ENCODE data around the gene SMIM41. TPM values are rescaled to one million over a fixed set of nuclear protein-coding genes. Genes with fewer than 3 reads are reported as not detected.

Gene SMIM41
- total RNA-seq, 4 donors from 2014 or later = 4.0 to 12.8 (median 4.6) TPM

DNA sequence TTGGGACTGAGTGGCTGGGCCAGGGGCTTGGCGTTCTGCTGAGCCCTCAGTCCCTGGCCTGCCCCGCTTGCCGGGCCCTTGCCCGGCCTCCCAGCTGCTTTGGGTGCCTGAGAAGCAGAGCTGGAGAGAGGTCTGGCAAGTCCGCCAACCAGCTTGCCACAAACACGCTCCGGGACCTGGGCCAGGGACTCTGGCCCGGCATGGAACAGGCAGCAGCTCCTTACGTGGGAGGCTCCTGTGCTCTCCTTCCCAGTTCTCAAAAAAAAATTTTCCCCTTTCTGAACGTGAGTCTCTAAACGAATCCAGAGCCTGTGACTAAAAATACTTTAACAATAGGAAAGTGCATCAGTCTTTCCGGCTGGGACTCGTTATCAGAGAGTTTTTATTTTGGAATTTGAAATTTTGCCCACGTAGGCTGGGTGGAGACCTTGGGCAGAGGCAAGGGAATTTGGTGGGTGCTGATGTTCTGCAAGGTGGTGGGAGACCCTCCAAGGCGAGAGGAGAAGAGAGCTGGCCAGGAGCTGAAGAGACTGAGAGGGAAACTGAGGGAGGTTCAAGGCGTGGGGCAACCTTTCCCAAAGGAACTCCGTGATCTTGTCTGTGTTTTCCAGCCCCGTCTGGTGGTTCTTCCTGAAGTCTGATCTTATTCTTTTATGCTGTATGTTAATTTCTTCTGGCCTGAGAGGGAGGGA, 35.1 kb upstream of the SMIM41 start:
- WGBS, 2 donors (ENCODE audit: low coverage in 1 of 2) = 22 to 35% methylated on average over 4 to 8 of the region's 18 CpGs
- no peaks in the 10 kb centered on the region for H3K27me3 ChIP-seq
- no peaks in the 10 kb centered on the region for H3K9me3 ChIP-seq
- TF ChIP-seq POLR2A (IDR thresholded peaks at IDR 0.05) (peak; percentile 60 to 73), EP300 (IDR thresholded peaks at IDR 0.05) (peak; percentile 78), POLR2AphosphoS5 (IDR thresholded peaks at IDR 0.05) (peak; percentile 67)
- TF ChIP-seq, protein P1, sequence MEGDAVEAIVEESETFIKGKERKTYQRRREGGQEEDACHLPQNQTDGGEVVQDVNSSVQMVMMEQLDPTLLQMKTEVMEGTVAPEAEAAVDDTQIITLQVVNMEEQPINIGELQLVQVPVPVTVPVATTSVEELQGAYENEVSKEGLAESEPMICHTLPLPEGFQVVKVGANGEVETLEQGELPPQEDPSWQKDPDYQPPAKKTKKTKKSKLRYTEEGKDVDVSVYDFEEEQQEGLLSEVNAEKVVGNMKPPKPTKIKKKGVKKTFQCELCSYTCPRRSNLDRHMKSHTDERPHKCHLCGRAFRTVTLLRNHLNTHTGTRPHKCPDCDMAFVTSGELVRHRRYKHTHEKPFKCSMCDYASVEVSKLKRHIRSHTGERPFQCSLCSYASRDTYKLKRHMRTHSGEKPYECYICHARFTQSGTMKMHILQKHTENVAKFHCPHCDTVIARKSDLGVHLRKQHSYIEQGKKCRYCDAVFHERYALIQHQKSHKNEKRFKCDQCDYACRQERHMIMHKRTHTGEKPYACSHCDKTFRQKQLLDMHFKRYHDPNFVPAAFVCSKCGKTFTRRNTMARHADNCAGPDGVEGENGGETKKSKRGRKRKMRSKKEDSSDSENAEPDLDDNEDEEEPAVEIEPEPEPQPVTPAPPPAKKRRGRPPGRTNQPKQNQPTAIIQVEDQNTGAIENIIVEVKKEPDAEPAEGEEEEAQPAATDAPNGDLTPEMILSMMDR (IDR thresholded peaks at IDR 0.05) = no peak
- H3K4me1 ChIP-seq = peaks cover 5 to 69% (median 29%) of the 10 kb centered on the region in 3 donors
- H3K27ac ChIP-seq = peak overlapping the region; percentile 88 to 98 (median 95)
- peak overlapping the region in 1 of 2 donors; percentile 26 for H3K4me3 ChIP-seq
- peak; percentile 85 for ATAC-seq
- no peaks in the 10 kb centered on the region for H3K36me3 ChIP-seq

DNA sequence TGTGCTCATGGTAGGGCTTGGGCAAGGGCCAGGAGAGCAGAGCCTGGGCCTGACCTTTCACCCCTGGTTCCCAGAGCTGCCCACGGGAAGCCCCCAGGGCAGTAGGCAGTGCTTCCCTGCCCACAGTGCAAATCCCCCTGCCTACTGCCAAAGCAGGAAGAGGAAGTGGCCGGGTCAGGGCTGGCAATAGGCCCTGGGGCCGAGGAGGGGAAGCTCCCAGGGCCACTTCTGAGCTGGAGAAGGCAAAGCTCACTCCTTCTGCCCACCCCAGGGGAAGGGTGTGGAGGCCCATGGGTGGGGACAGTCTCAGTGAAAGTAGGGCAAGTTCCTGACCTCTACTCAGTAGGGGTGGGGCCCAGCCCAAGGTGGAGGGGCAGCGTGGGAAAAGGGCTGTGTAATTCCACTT, 33.7 kb upstream of the SMIM41 start:
- no peaks in the 10 kb centered on the region for H3K9me3 ChIP-seq
- no peaks in the 10 kb centered on the region for H3K27me3 ChIP-seq
- H3K4me3 ChIP-seq = no peak overlapping the region
- H3K27ac ChIP-seq = peak overlapping the region in 3 of 4 donors; percentile 92 to 98 (median 98)
- no CpG with 5 or more reads among the region's 4 CpGs for WGBS, 2 donors (ENCODE audit: low coverage in 1 of 2)
- TF ChIP-seq POLR2AphosphoS5 (IDR thresholded peaks at IDR 0.05) (no peak), EP300 (IDR thresholded peaks at IDR 0.05) (no peak), POLR2A (IDR thresholded peaks at IDR 0.05) (no peak)
- TF ChIP-seq, protein P1 (IDR thresholded peaks at IDR 0.05) = no peak
- ATAC-seq = no peak
- no peaks in the 10 kb centered on the region for H3K36me3 ChIP-seq
- peaks cover 5 to 80% (median 36%) of the 10 kb centered on the region in 3 donors for H3K4me1 ChIP-seq

DNA sequence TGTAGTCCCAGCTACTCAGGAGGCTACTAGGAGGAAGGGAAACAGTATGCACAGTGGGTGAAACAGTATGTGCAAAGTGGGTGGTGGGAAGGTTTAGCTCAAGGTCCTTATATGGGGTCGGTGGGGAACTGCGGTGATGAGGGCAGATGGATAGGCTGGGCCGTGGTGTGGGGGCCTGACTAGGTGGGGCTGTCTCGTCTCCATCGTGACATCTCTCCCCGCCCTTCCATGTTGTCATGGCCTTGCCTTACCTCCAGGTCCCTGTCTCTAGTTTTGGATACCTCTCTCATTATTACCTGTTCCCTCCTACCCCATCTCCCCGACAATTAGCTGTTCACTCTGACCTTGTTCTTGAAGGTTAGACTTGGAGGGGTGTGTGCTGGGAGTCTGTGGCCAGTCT, 32.6 kb upstream of the SMIM41 start:
- H3K36me3 ChIP-seq = no peaks in the 10 kb centered on the region
- no peaks in the 10 kb centered on the region for H3K27me3 ChIP-seq
- no peak for TF ChIP-seq POLR2A (IDR thresholded peaks at IDR 0.05)
- no peak for TF ChIP-seq POLR2AphosphoS5 (IDR thresholded peaks at IDR 0.05)
- TF ChIP-seq EP300 (IDR thresholded peaks at IDR 0.05) = no peak
- TF ChIP-seq, protein P1 (IDR thresholded peaks at IDR 0.05) = no peak
- peaks cover 5 to 72% (median 36%) of the 10 kb centered on the region in 3 donors for H3K4me1 ChIP-seq
- no peak overlapping the region for H3K4me3 ChIP-seq
- peak overlapping the region in 3 of 4 donors; percentile 7 to 98 (median 21) for H3K27ac ChIP-seq
- no peaks in the 10 kb centered on the region for H3K9me3 ChIP-seq
- no peak for ATAC-seq
- WGBS, 2 donors (ENCODE audit: low coverage in 1 of 2) = 80 to 86% methylated on average over 1 to 7 of the region's 7 CpGs

DNA sequence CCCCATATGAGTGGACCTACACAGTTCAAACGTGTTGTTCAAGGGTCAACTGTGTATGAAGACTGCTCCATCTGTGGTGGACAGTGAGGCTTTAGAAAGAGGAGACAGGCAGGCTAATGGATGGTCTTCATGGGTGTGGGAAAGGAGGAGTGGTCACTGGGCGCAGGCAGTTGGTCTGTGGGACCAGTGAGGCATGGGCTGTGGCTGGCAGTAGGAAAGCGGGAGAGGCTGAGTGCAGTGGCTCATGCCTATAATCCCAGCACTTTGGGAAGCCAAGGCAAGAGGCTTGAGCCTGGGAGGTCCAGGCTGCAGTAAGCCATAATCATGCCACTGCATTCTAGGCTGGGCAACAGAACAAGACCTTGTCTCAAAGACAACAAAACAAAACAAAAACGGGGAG, 30.2 kb upstream of the SMIM41 start:
- Histone ChIP-seq H3K9me3 (no peaks in the 10 kb centered on the region), H3K4me1 (peaks cover 5 to 72% (median 27%) of the 10 kb centered on the region in 3 donors), H3K4me3 (no peak overlapping the region), H3K27me3 (no peaks in the 10 kb centered on the region), H3K36me3 (peaks cover 0 to 6% of the 10 kb centered on the region in 2 donors), H3K27ac (peak overlapping the region in 3 of 4 donors; percentile 96 to 100 (median 98))
- no peak for TF ChIP-seq POLR2AphosphoS5 (IDR thresholded peaks at IDR 0.05)
- TF ChIP-seq EP300 (IDR thresholded peaks at IDR 0.05) = no peak
- TF ChIP-seq POLR2A (IDR thresholded peaks at IDR 0.05) = no peak
- TF ChIP-seq, protein P1 (IDR thresholded peaks at IDR 0.05) = no peak
- ATAC-seq = no peak
- whole genome bisulfite sequencing, 2 donors (ENCODE audit: low coverage in 1 of 2) = 58 to 61% methylated on average over 2 to 3 of the region's 4 CpGs

DNA sequence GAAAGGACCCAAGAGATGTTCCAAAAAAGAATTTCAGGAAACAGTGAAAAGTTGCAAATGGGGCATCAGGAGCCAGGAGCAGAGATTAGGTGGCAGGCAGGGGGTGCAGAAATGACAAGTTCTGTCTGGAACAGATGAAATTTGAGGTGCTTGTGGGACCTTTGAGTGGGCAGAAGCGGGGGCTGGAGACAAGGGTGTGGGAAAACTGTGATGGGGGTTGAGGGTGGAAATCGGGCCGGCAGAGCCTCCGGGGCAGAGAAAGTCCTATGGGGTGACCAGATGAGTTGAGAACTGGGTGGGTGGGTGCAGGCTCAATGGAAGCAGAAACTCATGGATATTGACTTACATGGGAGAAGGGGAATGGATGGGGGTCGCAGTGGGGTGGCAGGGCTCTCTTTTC, 29.8 kb upstream of the SMIM41 start:
- Histone ChIP-seq H3K36me3 (peaks cover 0 to 10% of the 10 kb centered on the region in 2 donors), H3K4me1 (peaks cover 4 to 72% (median 26%) of the 10 kb centered on the region in 3 donors), H3K9me3 (no peaks in the 10 kb centered on the region), H3K4me3 (no peak overlapping the region), H3K27ac (peak overlapping the region; percentile 96 to 100 (median 98)), H3K27me3 (no peaks in the 10 kb centered on the region)
- ATAC-seq = no peak
- TF ChIP-seq POLR2A (IDR thresholded peaks at IDR 0.05) (no peak), EP300 (IDR thresholded peaks at IDR 0.05) (no peak), POLR2AphosphoS5 (IDR thresholded peaks at IDR 0.05) (no peak)
- TF ChIP-seq, protein P1 (IDR thresholded peaks at IDR 0.05) = no peak
- 70 to 88% methylated on average over 2 to 5 of the region's 5 CpGs for WGBS, 2 donors (ENCODE audit: low coverage in 1 of 2)

Measured in gastroesophageal sphincter (tissue), 4 donors.